Pancreas (tissue), 10 donors: ENCODE data around the gene MRPS16. TPM values are rescaled to one million over a fixed set of nuclear protein-coding genes. Genes with fewer than 3 reads are reported as not detected.

Experiments used
- ATAC-seq, 4 donors: fragments of 200-7000 bp; cut with Tn5 transposase; one replicate each; pipeline versions ENCODE4 v1.8.0 to v1.9.1; 2020; ENCODE audit warnings: mild to moderate bottlenecking in 4 of 4, moderate library complexity in 4 of 4
- DNase-seq, 6 donors: peaks; one replicate each; pipeline ENCODE4 v3.0.0-alpha.2; 2020
- FAIRE-seq: peaks from 2 replicates; lab custom pipeline; 2012; peaks lifted over from hg19 to GRCh38; lab: Jason Lieb, UNC
- H3K27ac ChIP-seq, 4 donors: fragments of 200-600 bp; sonication (generic); 1 replicate in 3 of 4; 2 replicates in 1 of 4; pipeline versions ENCODE4 v1.5.0 to v1.8.0; 2020
- H3K27me3 ChIP-seq, 4 donors: fragments of 200-600 bp; one replicate each; pipeline ENCODE4 v1.8.0; 2021
- H3K36me3 ChIP-seq, 3 donors: fragments of 200-600 bp; sonication (generic) in 1 of 3; one replicate each; pipeline versions ENCODE4 v1.5.0 to v1.8.0; 2020 to 2021
- H3K4me1 ChIP-seq, 3 donors: fragments of 200-600 bp; one replicate each; pipeline ENCODE4 v1.8.0; 2021
- H3K4me3 ChIP-seq, 4 donors: fragments of 200-600 bp; sonication (generic) in 2 of 4; one replicate each; pipeline versions ENCODE4 v1.5.0 to v1.8.0; 2020 to 2021
- H3K9me3 ChIP-seq, 4 donors: fragments of 200-600 bp; one replicate each; pipeline ENCODE4 v1.8.0; 2021
- CTCF ChIP-seq, 4 donors: fragments of 200-600 bp; sonication (generic) in 3 of 4; IDR thresholded peaks; one replicate each; pipeline versions ENCODE4 v1.5.0 to v1.8.0; 2021; ENCODE audit warnings: antibody characterized with exemption in 4 of 4
- WGBS, 2 donors: extraction: QIAGEN DNeasy Blood & Tissue Kit; methylation state at CpG; one replicate each; pipeline ENCODE4 v1.1.7; 2013; 5-methylcytosine and 5-hydroxymethylcytosine counted together
- intact Hi-C, 3 donors: fragments of 100-400 bp; cut with DNase I; formaldehyde crosslinking; loops; one replicate each; pipeline versions ENCODE4 v1.11.1 to v1.14.2; 2022
- polyA plus RNA-seq, 2 donors: library from polyadenylated mRNA; stranded (reverse); fragments of 200-250 nt; gene quantifications; one replicate each; pipeline ENCODE4 v1.2.3, GENCODE V29; 2013
- total RNA-seq, 6 donors: library from RNA; stranded (reverse); fragmentation: NEBNext Ultra II Directional in 4 of 6; extraction: Animal tissue kit (Norgen Biotek cat#: 25700) in 4 of 6; gene quantifications; one replicate each; pipeline versions ENCODE4 v1.2.1 to v1.2.4, GENCODE V29; 2021 to 2023
- donor health status: healthy with polysubstance abuse.
- donor health status: DM: no; HTN: no; CAD: no; lungs with moderate emphysema.
- donor health status: DM: no; HTN: no; CAD: no.
- donor health status: control.
- donor health status: control.
- donor health status: Bipolar disorder and iron deficiency.
- donor health status: DM: yes; HTN: yes; CAD: no.
- donor health status: DM: no; HTN: no; CAD: no.
- donor health status: DM: no; HTN: no; CAD: no.
- donor health status: DM: yes; HTN: yes; CAD: no.

Gene MRPS16
- total and polyA plus RNA-seq, 8 donors = 24.1 to 46.0 (median 38.5) TPM

- H3K27ac ChIP-seq = no peak overlapping the region
- no peak for TF ChIP-seq CTCF (IDR thresholded peaks at IDR 0.05)
- FAIRE-seq (no peak), ATAC-seq (no peak), DNase-seq (no peak)
- WGBS, 2 donors = 86 to 93% methylated on average over 8 of the region's 8 CpGs
- no peak overlapping the region for H3K4me3 ChIP-seq
- H3K4me1 ChIP-seq = no peaks in the 10 kb centered on the region
- H3K9me3 ChIP-seq = no peaks in the 10 kb centered on the region
- intact Hi-C loops = no loop called here
- no peaks in the 10 kb centered on the region for H3K27me3 ChIP-seq
- peaks cover 0 to 13% (median 0%) of the 10 kb centered on the region in 3 donors for H3K36me3 ChIP-seq
Measured at GRCh38 chr10:73232887-73233286, 19.6 kb downstream of the MRPS16 start.

GRCh38 chr10:73229567-73229966 is 22.9 kb downstream of the MRPS16 start:
- peaks cover 0 to 13% (median 0%) of the 10 kb centered on the region in 3 donors for H3K36me3 ChIP-seq
- TF ChIP-seq CTCF (IDR thresholded peaks at IDR 0.05) = no peak
- FAIRE-seq (no peak), DNase-seq (no peak), ATAC-seq (peak in 1 of 4 donors; percentile 44)
- H3K27me3 ChIP-seq = no peaks in the 10 kb centered on the region
- no peak overlapping the region for H3K4me3 ChIP-seq
- intact Hi-C loops = no loop called here
- H3K4me1 ChIP-seq = no peaks in the 10 kb centered on the region
- 82 to 89% methylated on average over 6 of the region's 6 CpGs for WGBS, 2 donors
- no peaks in the 10 kb centered on the region for H3K9me3 ChIP-seq
- no peak overlapping the region for H3K27ac ChIP-seq

GRCh38 chr10:73228247-73228646 is 24.2 kb downstream of the MRPS16 start:
- no peaks in the 10 kb centered on the region for H3K27me3 ChIP-seq
- H3K36me3 ChIP-seq = peaks cover 0 to 7% (median 0%) of the 10 kb centered on the region in 3 donors
- H3K27ac ChIP-seq = no peak overlapping the region
- DNase-seq (no peak), ATAC-seq (peak in 2 of 4 donors; percentile 38 to 52), FAIRE-seq (no peak)
- no peak for TF ChIP-seq CTCF (IDR thresholded peaks at IDR 0.05)
- no peaks in the 10 kb centered on the region for H3K9me3 ChIP-seq
- intact Hi-C loops = no loop called here
- WGBS, 2 donors = 91 to 95% methylated on average over 3 of the region's 3 CpGs
- no peaks in the 10 kb centered on the region for H3K4me1 ChIP-seq
- H3K4me3 ChIP-seq = no peak overlapping the region

- Histone ChIP-seq H3K4me1 (no peaks in the 10 kb centered on the region), H3K9me3 (no peaks in the 10 kb centered on the region), H3K27ac (no peak overlapping the region), H3K4me3 (no peak overlapping the region), H3K36me3 (no peaks in the 10 kb centered on the region), H3K27me3 (no peaks in the 10 kb centered on the region)
- ATAC-seq = no peak
- no peak for TF ChIP-seq CTCF (IDR thresholded peaks at IDR 0.05)
- DNase-seq = no peak
- intact Hi-C loops = no loop called here
- FAIRE-seq = no peak
Measured at GRCh38 chr10:73226663-73227062, 25.8 kb downstream of the MRPS16 start.

GRCh38 chr10:73225518-73225917 is 26.9 kb downstream of the MRPS16 start:
- DNase-seq (no peak), ATAC-seq (no peak), FAIRE-seq (no peak)
- no peaks in the 10 kb centered on the region for H3K36me3 ChIP-seq
- no peaks in the 10 kb centered on the region for H3K9me3 ChIP-seq
- no peaks in the 10 kb centered on the region for H3K4me1 ChIP-seq
- H3K4me3 ChIP-seq = no peak overlapping the region
- intact Hi-C loops = no loop called here
- no peak overlapping the region for H3K27ac ChIP-seq
- H3K27me3 ChIP-seq = no peaks in the 10 kb centered on the region
- no peak for TF ChIP-seq CTCF (IDR thresholded peaks at IDR 0.05)
